ENCODE data around the gene KCNH1. TPM values are rescaled to one million over a fixed set of nuclear protein-coding genes. Genes with fewer than 3 reads are reported as not detected.

The KCNH1 gene
- total RNA-seq, 1 experiment from 2014 or later = 2.4 TPM

- peak; percentile 95 for DNase-seq (ENCODE audit: low read depth)
These were observed 251.3 kb downstream of the KCNH1 start for GRCh38 chr1:210882414-210883221.

- no peak for DNase-seq (ENCODE audit: low read depth)
These were observed 255.4 kb downstream of the KCNH1 start for GRCh38 chr1:210878564-210878963.

- DNase-seq (ENCODE audit: low read depth) = no peak
These were observed 257.7 kb downstream of the KCNH1 start for GRCh38 chr1:210876275-210876674.

DNA sequence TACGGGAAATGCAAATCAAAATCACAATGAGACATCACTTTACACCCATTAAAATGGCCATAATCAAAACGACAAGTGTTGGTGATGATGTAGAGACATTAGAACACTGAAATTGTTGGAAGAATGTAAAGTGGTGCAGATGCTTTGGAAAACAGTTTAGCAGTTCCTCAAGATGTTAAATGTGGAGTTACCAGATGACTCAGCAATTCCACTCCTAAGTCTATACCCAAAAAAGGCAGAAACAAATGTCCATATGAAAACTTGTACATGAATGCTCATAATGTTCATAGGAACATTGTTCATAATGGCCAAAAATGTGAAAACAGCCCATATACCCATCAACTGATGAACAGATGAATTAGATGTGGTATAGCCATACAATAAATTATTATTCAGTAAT, 267.4 kb downstream of the KCNH1 start:
- DNase-seq (ENCODE audit: low read depth) = no peak

- DNase-seq (ENCODE audit: low read depth) = no peak
These were observed 276.2 kb downstream of the KCNH1 start for GRCh38 chr1:210857705-210858104.

DNA sequence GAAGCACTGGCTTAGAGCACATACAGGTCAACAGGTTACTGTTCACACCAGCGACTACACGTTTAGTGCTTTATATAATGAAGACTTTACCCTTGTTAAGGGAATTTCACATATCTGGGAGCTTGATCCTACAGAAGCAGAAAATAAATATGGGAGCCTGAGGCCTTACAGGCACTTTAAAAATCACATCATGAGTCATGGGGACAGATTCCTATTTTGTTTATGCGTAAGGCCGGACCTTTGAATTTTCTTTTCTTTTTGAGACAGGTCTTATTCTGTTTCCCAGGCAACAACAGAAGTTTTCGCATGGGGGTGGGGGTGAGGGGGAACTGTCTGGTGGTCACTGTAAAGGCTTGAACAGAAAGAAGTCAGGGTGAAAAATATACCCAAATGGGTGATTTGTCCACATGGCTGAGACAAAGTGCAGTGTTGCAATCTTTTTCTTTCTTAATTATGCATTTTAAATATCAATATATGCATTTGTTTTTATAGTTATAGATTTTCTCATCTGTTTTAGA, 276.7 kb downstream of the KCNH1 start:
- DNase-seq (ENCODE audit: low read depth) = no peak

- DNase-seq (ENCODE audit: low read depth) = no peak
These were observed 278.5 kb downstream of the KCNH1 start for GRCh38 chr1:210855440-210855839.

DNA sequence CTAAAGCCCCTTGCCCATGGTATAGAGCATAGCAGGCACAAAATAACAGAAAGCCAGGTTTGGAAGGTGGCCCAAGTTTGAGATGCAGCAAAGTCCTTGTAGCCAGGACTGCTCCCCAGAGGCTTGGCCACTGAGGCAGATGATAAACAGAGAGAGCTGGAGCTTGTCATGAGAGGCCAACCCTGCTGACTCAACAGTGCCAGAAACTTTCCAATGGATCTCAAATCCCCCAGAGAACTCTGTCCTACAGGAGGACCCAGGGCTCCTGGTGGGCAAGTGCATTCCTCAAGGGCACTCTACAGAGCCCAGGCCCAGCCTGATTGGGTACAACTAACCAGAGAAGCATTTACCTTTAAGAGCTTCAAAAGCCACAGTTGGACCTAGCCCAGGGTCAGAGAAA, 280.7 kb downstream of the KCNH1 start:
- no peak for DNase-seq (ENCODE audit: low read depth)

- peak; percentile 66 for DNase-seq (ENCODE audit: low read depth)
These were observed 283.4 kb downstream of the KCNH1 start for GRCh38 chr1:210850556-210850955.

DNA sequence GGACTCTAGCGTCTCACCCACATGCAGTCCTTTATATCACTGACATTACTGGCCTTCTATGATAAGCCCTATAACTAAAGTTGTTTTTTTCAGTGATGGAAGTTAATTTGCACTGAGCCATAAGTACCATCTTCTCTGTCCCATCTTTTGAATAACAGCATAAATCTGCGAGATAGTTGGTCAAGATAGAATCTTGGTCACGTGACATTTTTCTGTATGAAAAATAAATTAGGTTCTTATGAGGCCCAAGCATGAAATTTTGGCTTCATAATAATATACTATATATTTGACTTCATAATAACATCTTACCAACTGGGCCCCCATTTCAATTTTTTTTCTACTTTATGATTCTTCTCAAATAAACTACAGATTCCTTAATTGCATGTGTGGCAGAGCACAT, 285.5 kb downstream of the KCNH1 start:
- no peak for DNase-seq (ENCODE audit: low read depth)

- DNase-seq (ENCODE audit: low read depth) = no peak
These were observed 291.9 kb downstream of the KCNH1 start for GRCh38 chr1:210841926-210842625.

DNA sequence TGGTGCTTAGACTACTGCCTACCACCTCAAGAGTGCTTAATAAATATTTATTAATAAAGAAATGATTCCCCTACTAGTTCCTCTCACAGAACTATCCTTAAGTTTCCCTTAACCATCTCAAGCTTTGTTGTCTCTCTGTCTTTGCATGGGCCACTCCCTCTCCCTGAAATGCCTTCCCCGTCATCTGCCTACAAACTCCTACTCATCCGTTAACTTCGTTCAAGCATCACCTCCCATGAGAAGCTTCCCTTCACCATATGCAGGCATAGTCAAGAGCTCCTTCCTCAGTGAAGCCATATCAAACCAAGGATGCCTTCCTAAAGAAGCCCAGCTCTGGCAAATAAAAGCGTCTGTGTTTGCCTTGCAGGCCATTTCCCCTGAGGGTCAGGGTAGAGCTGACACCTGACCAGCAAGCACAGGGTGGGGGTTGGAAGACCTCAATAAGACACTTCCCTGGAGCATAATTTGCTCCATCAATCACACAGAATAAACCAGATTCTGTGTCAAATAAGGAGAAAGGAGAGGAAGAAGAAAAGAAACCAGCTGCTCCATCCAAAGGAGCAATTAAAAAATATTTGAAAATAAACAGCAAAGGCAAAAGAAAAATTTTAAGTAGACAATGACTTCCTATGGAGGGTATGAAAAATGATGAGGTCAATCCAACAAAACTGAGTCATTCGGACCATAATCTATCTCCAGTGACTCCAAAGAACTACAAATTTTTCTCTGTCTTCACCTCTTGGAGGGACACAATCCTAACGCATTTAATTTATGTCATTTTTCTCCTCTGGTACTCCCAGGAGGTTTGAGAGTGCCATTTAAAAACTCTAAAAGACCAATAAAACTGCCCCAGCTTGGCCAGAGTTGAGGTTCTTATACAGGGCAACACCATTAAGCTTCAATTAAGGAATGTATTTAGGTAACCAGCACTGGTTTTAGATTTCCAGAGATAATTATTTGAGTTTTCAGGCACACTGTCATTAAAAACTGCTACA, 303.6 kb downstream of the KCNH1 start:
- no peak for DNase-seq (ENCODE audit: low read depth)

- peak; percentile 38 for DNase-seq (ENCODE audit: low read depth)
These were observed 304.9 kb downstream of the KCNH1 start for GRCh38 chr1:210828996-210829596.

GRCh38 chr1:210827481-210827880, 306.5 kb downstream of the KCNH1 start:
- DNase-seq (ENCODE audit: low read depth) = no peak

DNA sequence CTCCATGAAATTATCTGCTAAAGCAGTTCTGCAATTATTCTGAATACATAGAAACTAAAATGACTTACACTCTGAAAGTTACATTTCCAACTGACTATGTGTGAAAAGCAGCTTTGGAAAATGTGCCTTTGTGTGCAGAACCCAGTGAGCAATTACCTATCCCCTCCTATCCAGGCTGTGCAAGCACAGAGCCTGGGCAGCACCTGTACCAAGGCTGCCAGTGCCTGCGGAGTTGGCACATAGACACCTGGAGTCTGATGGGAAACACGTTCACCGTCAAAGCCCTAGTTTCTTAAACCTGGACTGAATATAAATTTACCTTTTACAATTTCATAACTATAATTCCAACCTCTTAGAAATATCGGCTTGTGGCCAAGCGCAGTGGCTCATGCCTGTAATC, 307.3 kb downstream of the KCNH1 start:
- no peak for DNase-seq (ENCODE audit: low read depth)

GRCh38 chr1:210822932-210823331, 311.0 kb downstream of the KCNH1 start:
- no peak for DNase-seq (ENCODE audit: low read depth)

DNA sequence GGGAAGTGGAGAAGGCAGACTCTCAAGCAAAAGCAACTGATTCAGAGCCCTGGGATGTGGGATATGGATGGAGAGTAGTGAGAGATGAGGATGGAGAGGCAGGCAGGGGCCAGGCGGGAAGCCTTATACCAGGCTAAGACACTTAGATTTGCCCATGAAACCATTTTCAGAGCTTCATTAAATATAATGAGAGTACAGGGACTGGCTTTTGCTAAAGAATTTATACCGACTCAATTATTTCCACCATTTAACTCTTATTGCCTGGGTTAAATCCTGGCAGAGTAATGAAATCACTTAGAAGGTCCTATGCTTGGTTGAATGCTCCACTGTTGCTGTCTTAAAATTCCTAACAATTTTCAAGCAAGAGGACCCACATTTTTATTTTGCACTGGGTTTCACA, 311.7 kb downstream of the KCNH1 start:
- DNase-seq (ENCODE audit: low read depth) = no peak

GRCh38 chr1:210821615-210822014, 312.3 kb downstream of the KCNH1 start:
- DNase-seq (ENCODE audit: low read depth) = no peak

GRCh38 chr1:210819266-210819665, 314.7 kb downstream of the KCNH1 start:
- DNase-seq (ENCODE audit: low read depth) = no peak

DNA sequence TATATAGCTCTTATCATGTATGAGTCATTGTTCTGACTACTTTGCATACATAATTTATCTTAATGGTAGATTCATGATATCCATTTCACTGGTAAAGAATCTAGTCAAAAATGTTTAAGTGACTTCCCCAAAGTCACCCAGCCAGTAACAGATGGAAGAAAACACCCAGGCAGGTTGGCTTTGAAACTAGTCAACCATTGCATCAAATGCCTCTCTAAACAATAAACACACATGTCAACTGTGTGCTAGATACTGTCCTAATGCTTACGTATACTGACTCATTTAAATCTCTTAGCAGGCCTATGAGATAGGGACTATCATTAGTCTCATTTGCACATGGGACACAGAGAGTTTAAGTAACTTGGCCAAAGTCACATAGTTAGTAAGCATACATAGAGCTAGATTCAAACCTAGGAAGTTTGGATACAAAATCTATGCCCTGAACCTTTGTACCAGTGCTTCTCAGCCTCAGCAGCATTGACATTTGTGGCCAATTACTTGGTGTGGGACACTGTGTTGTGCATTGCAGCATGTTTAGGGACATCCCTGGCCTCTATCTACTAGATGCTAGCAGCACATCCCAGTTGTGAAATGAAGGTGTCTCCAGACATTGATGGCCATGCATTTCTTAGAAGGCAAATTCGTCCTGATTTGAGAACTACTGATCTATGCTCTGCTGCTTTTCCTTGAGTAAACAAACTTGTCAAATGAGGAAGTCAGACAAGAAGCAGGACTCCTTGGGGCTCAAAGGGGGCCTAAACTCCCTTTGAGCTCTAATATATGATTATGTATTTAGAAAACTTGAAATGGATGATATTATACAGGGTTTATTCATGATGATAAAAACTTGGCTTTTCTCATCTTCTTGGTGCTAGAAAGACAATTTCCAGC, 316.3 kb downstream of the KCNH1 start:
- DNase-seq (ENCODE audit: low read depth) = no peak

Measured in HT1080 (cell line).